Testis (tissue), 3 donors: ENCODE measurements around the gene RAB12. TPM values are rescaled to one million over a fixed set of nuclear protein-coding genes. Genes with fewer than 3 reads are reported as not detected.

ENCODE experiments used
- DNase-seq: peaks from one replicate; pipeline ENCODE4 v3.0.0-alpha.2; 2019
- H3K27ac ChIP-seq, 2 donors: fragments of 200-600 bp; sonication (generic); one replicate each; pipeline ENCODE4 v1.5.1; 2019
- H3K27me3 ChIP-seq: fragments of 200-600 bp; sonication (generic); one replicate; pipeline ENCODE4 v1.5.1; 2019
- H3K36me3 ChIP-seq: fragments of 200-600 bp; sonication (generic); one replicate; pipeline ENCODE4 v1.5.1; 2017; ENCODE audit warnings: low read depth; ENCODE audit errors: missing control alignments
- H3K4me1 ChIP-seq: fragments of 200-600 bp; sonication (generic); one replicate; pipeline ENCODE4 v1.5.1; 2019
- H3K4me3 ChIP-seq, 2 donors: fragments of 200-600 bp; sonication (generic); one replicate each; pipeline ENCODE4 v1.5.1; 2017 to 2019
- H3K9me3 ChIP-seq: fragments of 200-600 bp; sonication (generic); one replicate; pipeline ENCODE4 v1.5.1; 2017
- POLR2A ChIP-seq: fragments of 450-650 bp; IDR thresholded peaks from one replicate; pipeline ENCODE4 v1.6.1; 2017; ENCODE audit warnings: antibody characterized with exemption, mild to moderate bottlenecking, moderate library complexity
- WGBS, 2 donors: methylation state at CpG; one replicate each; pipeline ENCODE4 v1.1.5; 2018; 5-methylcytosine and 5-hydroxymethylcytosine counted together
- intact Hi-C: fragments of 100-400 bp; cut with DNase I; formaldehyde crosslinking; loops from one replicate; pipeline ENCODE4 v1.15.1; 2023; ENCODE audit warnings: low total_unique reads
- polyA plus RNA-seq: library from polyadenylated mRNA; stranded (reverse); fragments of 350-450 nt; fragmentation: Illumina TruSeq; extraction: RNeasy Lipid Tissue Mini Kit (QIAGEN cat#74804); gene quantifications from one replicate; pipeline ENCODE4 v1.2.3, GENCODE V29; 2014; ENCODE audit warnings: low read depth, low replicate concordance; ENCODE audit not compliant: insufficient read depth
- total RNA-seq, 2 donors: library from RNA; depleted of rRNA; stranded (reverse); fragments of >200 nt; gene quantifications; one replicate each; pipeline ENCODE4 v1.2.3, GENCODE V29; 2016
- TF ChIP-seq, protein P1 (sequence below), 3 experiments: fragments of 450-650 bp in 2 of 3; fragments of 200-600 bp in 1 of 3; sonication (generic) in 1 of 3; IDR thresholded peaks; one replicate each; pipeline ENCODE4 v1.5.1; 2016 to 2019; ENCODE audit warnings: antibody characterized with exemption in 3 of 3, mild to moderate bottlenecking in 2 of 3, moderate library complexity in 1 of 3

RAB12 gene
- total and polyA plus RNA-seq, 3 donors from 2014 or later: 28.0 to 52.0 (median 39.8) TPM

DNA sequence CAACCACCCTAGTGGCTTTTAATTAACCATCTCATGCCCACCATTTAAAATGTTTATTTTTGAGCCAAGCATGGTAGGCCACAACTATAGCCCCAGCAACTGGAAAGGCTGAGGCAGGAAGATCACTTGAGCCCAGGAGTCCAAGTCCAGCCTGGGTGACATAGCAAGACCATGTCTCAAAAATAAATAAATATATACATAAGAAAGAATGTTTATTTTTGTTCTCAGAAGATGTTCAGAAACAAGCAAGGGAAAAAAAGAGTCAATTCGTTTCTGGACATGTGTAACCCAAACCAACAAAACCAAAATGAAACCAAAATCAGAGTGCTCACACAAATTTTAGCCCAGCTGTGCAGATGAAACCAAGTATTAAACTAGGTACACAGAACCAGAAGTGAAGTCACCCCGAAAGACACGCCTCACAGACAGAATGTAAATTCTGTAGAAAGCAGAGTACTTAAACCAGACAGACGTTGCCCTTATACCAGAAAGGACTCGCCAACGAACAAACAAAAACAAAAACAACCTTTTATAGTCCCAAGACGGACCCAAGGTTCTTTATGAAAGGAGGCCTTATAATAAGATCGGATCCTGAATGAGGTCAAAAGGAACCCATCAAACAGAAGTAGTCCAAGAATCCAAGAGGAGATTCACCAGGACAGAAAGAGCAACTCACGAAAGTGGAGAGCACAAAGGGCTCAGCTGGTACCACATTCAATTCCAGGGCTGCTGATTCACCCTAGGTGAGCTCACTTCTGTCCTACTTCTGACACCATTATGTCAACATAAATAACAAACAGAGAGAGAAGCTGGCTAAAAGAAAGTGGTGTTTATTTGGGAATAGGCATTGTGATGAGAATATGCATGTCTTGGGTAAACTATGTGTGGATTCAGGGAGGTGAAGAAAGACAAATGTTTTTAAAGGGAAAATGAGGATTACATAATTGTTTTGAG, 64.3 kb downstream of the RAB12 start:
- Histone ChIP-seq H3K36me3 (no peaks in the 10 kb centered on the region), H3K4me1 (no peaks in the 10 kb centered on the region), H3K9me3 (no peaks in the 10 kb centered on the region), H3K27ac (no peak overlapping the region), H3K4me3 (no peak overlapping the region), H3K27me3 (no peaks in the 10 kb centered on the region)
- no peak for DNase-seq
- intact Hi-C loops: no loop called here
- 87 to 92% methylated on average over 9 of the region's 9 CpGs for WGBS, 2 donors
- TF ChIP-seq POLR2A: no peak
- TF ChIP-seq, protein P1, sequence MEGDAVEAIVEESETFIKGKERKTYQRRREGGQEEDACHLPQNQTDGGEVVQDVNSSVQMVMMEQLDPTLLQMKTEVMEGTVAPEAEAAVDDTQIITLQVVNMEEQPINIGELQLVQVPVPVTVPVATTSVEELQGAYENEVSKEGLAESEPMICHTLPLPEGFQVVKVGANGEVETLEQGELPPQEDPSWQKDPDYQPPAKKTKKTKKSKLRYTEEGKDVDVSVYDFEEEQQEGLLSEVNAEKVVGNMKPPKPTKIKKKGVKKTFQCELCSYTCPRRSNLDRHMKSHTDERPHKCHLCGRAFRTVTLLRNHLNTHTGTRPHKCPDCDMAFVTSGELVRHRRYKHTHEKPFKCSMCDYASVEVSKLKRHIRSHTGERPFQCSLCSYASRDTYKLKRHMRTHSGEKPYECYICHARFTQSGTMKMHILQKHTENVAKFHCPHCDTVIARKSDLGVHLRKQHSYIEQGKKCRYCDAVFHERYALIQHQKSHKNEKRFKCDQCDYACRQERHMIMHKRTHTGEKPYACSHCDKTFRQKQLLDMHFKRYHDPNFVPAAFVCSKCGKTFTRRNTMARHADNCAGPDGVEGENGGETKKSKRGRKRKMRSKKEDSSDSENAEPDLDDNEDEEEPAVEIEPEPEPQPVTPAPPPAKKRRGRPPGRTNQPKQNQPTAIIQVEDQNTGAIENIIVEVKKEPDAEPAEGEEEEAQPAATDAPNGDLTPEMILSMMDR (IDR thresholded peaks at IDR 0.05): no peak

DNA sequence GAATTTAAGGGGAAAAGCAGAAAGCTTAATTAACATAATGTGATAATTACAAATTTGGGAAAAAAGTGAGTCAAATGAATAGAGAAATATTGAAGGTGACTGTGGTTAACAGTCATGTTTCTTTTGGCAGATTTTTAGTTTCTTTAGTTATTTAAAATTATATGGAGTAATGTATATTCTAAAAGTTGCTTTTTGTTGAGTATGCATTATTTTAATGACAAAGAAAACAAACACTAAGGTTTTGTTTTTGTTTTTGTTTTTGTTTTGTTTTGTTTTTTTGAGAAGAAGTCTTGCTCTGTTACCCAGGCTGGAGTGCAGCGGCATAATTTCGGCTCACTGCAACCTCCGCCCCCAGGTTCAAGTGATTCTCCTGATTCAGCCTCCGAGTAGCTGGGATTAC, 65.8 kb downstream of the RAB12 start:
- intact Hi-C loops: no loop called here
- no peak for TF ChIP-seq POLR2A
- TF ChIP-seq, protein P1 (IDR thresholded peaks at IDR 0.05): no peak
- Histone ChIP-seq H3K4me3 (no peak overlapping the region), H3K27me3 (no peaks in the 10 kb centered on the region), H3K36me3 (no peaks in the 10 kb centered on the region), H3K9me3 (no peaks in the 10 kb centered on the region), H3K27ac (no peak overlapping the region), H3K4me1 (no peaks in the 10 kb centered on the region)
- WGBS, 2 donors: 87 to 91% methylated on average over 4 of the region's 4 CpGs
- DNase-seq: no peak

DNA sequence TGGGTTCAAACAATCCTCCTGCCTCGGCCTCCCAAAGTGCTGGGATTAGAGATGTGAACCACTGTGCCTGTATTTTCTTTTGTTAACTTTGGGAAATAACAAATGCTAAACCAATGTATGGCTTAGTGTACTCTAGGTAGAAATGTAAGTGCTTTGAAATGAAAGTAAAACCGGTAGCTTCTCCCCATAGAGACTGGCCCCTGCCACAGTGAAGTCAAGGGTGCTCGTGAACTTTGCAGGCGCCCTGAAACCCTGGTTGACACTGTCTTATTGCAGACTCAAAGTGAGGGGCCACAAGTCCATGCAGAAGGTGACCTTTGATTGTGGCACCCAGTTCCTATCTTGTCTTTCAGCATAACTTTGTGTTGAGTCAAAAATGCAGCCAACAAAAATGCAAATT, 72.0 kb downstream of the RAB12 start:
- 92 to 98% methylated on average over 4 of the region's 4 CpGs for WGBS, 2 donors
- DNase-seq: no peak
- intact Hi-C loops: no loop called here
- Histone ChIP-seq H3K4me1 (no peaks in the 10 kb centered on the region), H3K4me3 (no peak overlapping the region), H3K9me3 (no peaks in the 10 kb centered on the region), H3K36me3 (no peaks in the 10 kb centered on the region), H3K27ac (no peak overlapping the region), H3K27me3 (no peaks in the 10 kb centered on the region)
- no peak for TF ChIP-seq POLR2A
- TF ChIP-seq, protein P1 (IDR thresholded peaks at IDR 0.05): no peak

DNA sequence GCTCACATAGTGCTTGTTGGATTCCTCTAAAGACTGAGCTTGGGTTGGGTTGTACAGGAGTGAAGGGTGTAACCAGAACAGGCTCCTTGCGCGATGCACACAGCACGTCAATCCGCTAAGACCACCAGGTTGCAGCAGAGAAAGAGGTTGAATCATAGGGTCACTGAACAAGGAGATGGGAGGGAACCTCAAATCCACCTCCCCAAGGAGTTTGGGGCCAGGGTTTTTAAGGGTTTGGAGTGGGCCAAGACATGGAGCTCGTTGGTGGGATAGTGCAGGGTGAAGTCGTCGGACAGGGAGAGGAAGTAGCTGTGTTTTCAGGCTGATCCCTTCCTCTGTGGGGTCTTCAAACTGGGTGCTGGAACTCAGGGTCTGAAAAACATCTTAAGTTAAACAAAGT, 75.3 kb downstream of the RAB12 start:
- Histone ChIP-seq H3K9me3 (no peaks in the 10 kb centered on the region), H3K27me3 (no peaks in the 10 kb centered on the region), H3K27ac (no peak overlapping the region), H3K4me1 (peaks cover 15% of the 10 kb centered on the region), H3K4me3 (no peak overlapping the region), H3K36me3 (no peaks in the 10 kb centered on the region)
- intact Hi-C loops: no loop called here
- WGBS, 2 donors: 92 to 97% methylated on average over 7 of the region's 7 CpGs
- no peak for DNase-seq
- no peak for TF ChIP-seq POLR2A
- TF ChIP-seq, protein P1 (IDR thresholded peaks at IDR 0.05): no peak
